Measurements from ENCODE around the gene NPM1.

NPM1 gene

GRCh38 chr5:171421331-171422262 is 33.9 kb downstream of the NPM1 start:
- Histone ChIP-seq H3K4me3 (ENCODE audit: low read length) (no peak overlapping the region), H3K4me1 (ENCODE audit: low read length) (peaks cover 3% of the 10 kb centered on the region; the same call in 1 of the 2 replicates), H3K36me3 (replicated peaks; ENCODE audit: low read depth, low read length) (no peaks in the 10 kb centered on the region), H3K9me3 (ENCODE audit: insufficient read depth, low read length) (no peaks in the 10 kb centered on the region), H3K79me2 (ENCODE audit: low read length) (no peaks in the 10 kb centered on the region), H3K27me3 (ENCODE audit: low read depth, low read length) (no peaks in the 10 kb centered on the region), H4K20me1 (ENCODE audit: insufficient read depth, low read length) (peaks cover 26% of the 10 kb centered on the region), H2AFZ (ENCODE audit: low read depth, low read length) (no peak overlapping the region), H3K27ac (ENCODE audit: low read length) (no peak overlapping the region), H3K9ac (ENCODE audit: low read length) (no peak overlapping the region), H3K4me2 (ENCODE audit: low read length) (no peak overlapping the region)
- TF ChIP-seq CTCF (IDR thresholded peaks at IDR 0.05; ENCODE audit: low read depth, low read length) (no peak), EZH2phosphoT487 (IDR thresholded peaks at IDR 0.05; ENCODE audit: low read depth) (no peak)

- TF ChIP-seq CTCF (IDR thresholded peaks at IDR 0.05; ENCODE audit: low read depth, low read length) (no peak), EZH2phosphoT487 (IDR thresholded peaks at IDR 0.05; ENCODE audit: low read depth) (no peak)
- Histone ChIP-seq H3K79me2 (ENCODE audit: low read length) (no peaks in the 10 kb centered on the region), H3K27ac (ENCODE audit: low read length) (no peak overlapping the region), H3K36me3 (replicated peaks; ENCODE audit: low read depth, low read length) (no peaks in the 10 kb centered on the region), H2AFZ (ENCODE audit: low read depth, low read length) (no peak overlapping the region), H3K9me3 (ENCODE audit: insufficient read depth, low read length) (no peaks in the 10 kb centered on the region), H3K4me3 (ENCODE audit: low read length) (no peak overlapping the region), H3K9ac (ENCODE audit: low read length) (no peak overlapping the region), H3K4me2 (ENCODE audit: low read length) (no peak overlapping the region), H3K4me1 (ENCODE audit: low read length) (peaks cover 3% of the 10 kb centered on the region; the same call in 1 of the 2 replicates), H3K27me3 (ENCODE audit: low read depth, low read length) (no peaks in the 10 kb centered on the region), H4K20me1 (ENCODE audit: insufficient read depth, low read length) (peaks cover 17% of the 10 kb centered on the region)
These were observed 34.8 kb downstream of the NPM1 start for GRCh38 chr5:171422495-171422894.

GRCh38 chr5:171422902-171423663 is 35.4 kb downstream of the NPM1 start:
- Histone ChIP-seq H3K9me3 (ENCODE audit: insufficient read depth, low read length) (no peaks in the 10 kb centered on the region), H3K27me3 (ENCODE audit: low read depth, low read length) (no peaks in the 10 kb centered on the region), H2AFZ (ENCODE audit: low read depth, low read length) (no peak overlapping the region), H3K4me1 (ENCODE audit: low read length) (peaks cover 3% of the 10 kb centered on the region; the same call in 1 of the 2 replicates), H4K20me1 (ENCODE audit: insufficient read depth, low read length) (peaks cover 11% of the 10 kb centered on the region), H3K79me2 (ENCODE audit: low read length) (no peaks in the 10 kb centered on the region), H3K27ac (ENCODE audit: low read length) (no peak overlapping the region), H3K36me3 (replicated peaks; ENCODE audit: low read depth, low read length) (no peaks in the 10 kb centered on the region), H3K4me3 (ENCODE audit: low read length) (no peak overlapping the region), H3K9ac (ENCODE audit: low read length) (no peak overlapping the region), H3K4me2 (ENCODE audit: low read length) (no peak overlapping the region)
- no peak for TF ChIP-seq EZH2phosphoT487 (IDR thresholded peaks at IDR 0.05; ENCODE audit: low read depth)
- TF ChIP-seq CTCF (IDR thresholded peaks at IDR 0.05; ENCODE audit: low read depth, low read length): no peak

- H3K4me3 ChIP-seq (ENCODE audit: low read length): no peak overlapping the region
- H3K4me2 ChIP-seq (ENCODE audit: low read length): no peak overlapping the region
- H3K79me2 ChIP-seq (ENCODE audit: low read length): no peaks in the 10 kb centered on the region
- no peaks in the 10 kb centered on the region for H3K27me3 ChIP-seq (ENCODE audit: low read depth, low read length)
- H4K20me1 ChIP-seq (ENCODE audit: insufficient read depth, low read length): no peaks in the 10 kb centered on the region; the same call in 1 of the 2 replicates
- no peaks in the 10 kb centered on the region for H3K9me3 ChIP-seq (ENCODE audit: insufficient read depth, low read length)
- no peak overlapping the region for H2AFZ ChIP-seq (ENCODE audit: low read depth, low read length)
- TF ChIP-seq EZH2phosphoT487 (IDR thresholded peaks at IDR 0.05; ENCODE audit: low read depth) (no peak), CTCF (IDR thresholded peaks at IDR 0.05; ENCODE audit: low read depth, low read length) (no peak)
- H3K36me3 ChIP-seq (replicated peaks; ENCODE audit: low read depth, low read length): no peaks in the 10 kb centered on the region
- no peak overlapping the region for H3K27ac ChIP-seq (ENCODE audit: low read length)
- no peak overlapping the region for H3K9ac ChIP-seq (ENCODE audit: low read length)
- H3K4me1 ChIP-seq (ENCODE audit: low read length): no peaks in the 10 kb centered on the region
These were observed 37.1 kb downstream of the NPM1 start for GRCh38 chr5:171424726-171425125.
